HepG2 (cell line): ENCODE results near the gene RSPRY1. TPM values are rescaled to one million over a fixed set of nuclear protein-coding genes. Genes with fewer than 3 reads are reported as not detected.

Experiments
- ESRRA ChIP-seq: sonication (generic); formaldehyde crosslinking; IDR thresholded peaks from 2 replicates; pipeline ENCODE4 v1.5.1; 2020; ENCODE audit warnings: mild to moderate bottlenecking, low read depth, missing genetic modification reagents
- HINFP ChIP-seq: sonication (generic); formaldehyde crosslinking; IDR thresholded peaks from 2 replicates; pipeline ENCODE4 v1.4.0; 2020; ENCODE audit warnings: low read depth, mild to moderate bottlenecking, missing genetic modification reagents
- HMG20A ChIP-seq: IDR thresholded peaks from 2 replicates; pipeline ENCODE4 v1.6.1; 2016; ENCODE audit warnings: borderline replicate concordance
- ISX ChIP-seq: sonication (generic); formaldehyde crosslinking; conservative IDR thresholded peaks from 2 replicates; pipeline ENCODE4 v1.5.0; 2020; ENCODE audit warnings: missing genetic modification reagents
- MTF2 ChIP-seq: sonication (generic); formaldehyde crosslinking; IDR thresholded peaks from 2 replicates; pipeline ENCODE4 v1.5.0; 2020; ENCODE audit warnings: missing genetic modification reagents, borderline replicate concordance
- RAD21 ChIP-seq: fragments of 450-650 bp; formaldehyde crosslinking; IDR thresholded peaks from 2 replicates; pipeline ENCODE4 v1.5.0; 2020; ENCODE audit warnings: mild to moderate bottlenecking
- SAP130 ChIP-seq: IDR thresholded peaks from 2 replicates; pipeline ENCODE4 v1.6.1; 2016; ENCODE audit warnings: low read depth
- TFAP4 ChIP-seq: sonication (generic); IDR thresholded peaks from 2 replicates; pipeline ENCODE4 v1.6.1; 2016; ENCODE audit warnings: low read depth, borderline replicate concordance
- TOPORS ChIP-seq: sonication (generic); formaldehyde crosslinking; IDR thresholded peaks from 2 replicates; pipeline ENCODE4 v1.8.0; 2023; ENCODE audit warnings: mild to moderate bottlenecking, missing genetic modification reagents
- WIZ ChIP-seq: sonication (generic); formaldehyde crosslinking; IDR thresholded peaks from 2 replicates; pipeline ENCODE4 v1.5.1; 2020; ENCODE audit warnings: mild to moderate bottlenecking, missing genetic modification reagents
- XBP1 ChIP-seq: sonication (generic); formaldehyde crosslinking; IDR thresholded peaks from 2 replicates; pipeline ENCODE4 v1.5.0; 2020; ENCODE audit warnings: missing genetic modification reagents
- ZFP82 ChIP-seq: sonication (generic); formaldehyde crosslinking; IDR thresholded peaks from 2 replicates; pipeline ENCODE4 v1.5.1; 2020; ENCODE audit warnings: mild to moderate bottlenecking, missing genetic modification reagents, borderline replicate concordance
- ZHX1 ChIP-seq: sonication (generic); formaldehyde crosslinking; IDR thresholded peaks from 2 replicates; pipeline ENCODE4 v1.8.1; 2022; ENCODE audit warnings: low read depth, mild to moderate bottlenecking, missing genetic modification reagents
- ZNF121 ChIP-seq: sonication (generic); formaldehyde crosslinking; IDR thresholded peaks from 2 replicates; pipeline ENCODE4 v1.5.0; 2020; ENCODE audit warnings: mild to moderate bottlenecking, missing genetic modification reagents
- ZNF207 ChIP-seq: fragments of 450-650 bp; IDR thresholded peaks from 2 replicates; pipeline ENCODE4 v1.6.1; 2016; ENCODE audit warnings: antibody characterized with exemption, borderline replicate concordance
- ZNF512B ChIP-seq: sonication (generic); formaldehyde crosslinking; IDR thresholded peaks from 2 replicates; pipeline ENCODE4 v1.5.1; 2020; ENCODE audit warnings: missing genetic modification reagents, mild to moderate bottlenecking, borderline replicate concordance
- ZNF570 ChIP-seq: sonication (generic); formaldehyde crosslinking; IDR thresholded peaks from 2 replicates; pipeline ENCODE4 v1.4.0; 2020; ENCODE audit warnings: mild to moderate bottlenecking, missing genetic modification reagents, borderline replicate concordance
- ZNF768 ChIP-seq: sonication (generic); formaldehyde crosslinking; IDR thresholded peaks from 2 replicates; pipeline ENCODE4 v1.4.0; 2020; ENCODE audit warnings: missing genetic modification reagents
- polyA plus RNA-seq, 8 experiments: library from polyadenylated mRNA; depleted of rRNA in 3 of 8; stranded (reverse) in 7 of 8; unstranded in 1 of 8; fragments of >200 nt; fragmentation: Illumina TruSeq in 4 of 8; extraction: Trizol in 4 of 8; gene quantifications; 2 replicates each; pipeline versions ENCODE4 v1.2.1 to v1.2.3, GENCODE V29; 2011 to 2016; ENCODE audit warnings: low read depth in 4 of 8, missing spikeins in 1 of 8, mixed read lengths in 1 of 8; ENCODE audit not compliant: insufficient read depth in 1 of 8
- total RNA-seq, 5 experiments: library from RNA; depleted of rRNA; stranded (reverse); fragments of >200 nt; fragmentation: Illumina TruSeq; extraction: Trizol; gene quantifications; 2 replicates each; pipeline ENCODE4 v1.2.3, GENCODE V29; 2016; ENCODE audit warnings: low read depth in 1 of 5
- TF ChIP-seq, protein P1 (sequence below): sonication (generic); formaldehyde crosslinking; IDR thresholded peaks from 2 replicates; pipeline ENCODE4 v1.5.1; 2020; ENCODE audit warnings: mild to moderate bottlenecking, missing genetic modification reagents, moderate library complexity

The RSPRY1 gene
- total and polyA plus RNA-seq, 2 of the 13 experiments (the other 11 are each of a cell fraction or from before 2014, with no cell fraction given): 53.4 to 61.0 TPM

- peak; percentile 64; the same call in 1 of the 2 replicates for TF ChIP-seq HINFP
- 0 out of 2 replicates have a peak, but pooled peaks have one; percentile 28 for TF ChIP-seq ZNF512B
- peak; percentile 71; the same call in 1 of the 2 replicates for TF ChIP-seq TFAP4
- no peak; the same call in 1 of the 2 replicates for TF ChIP-seq RAD21 (CRISPR knock-in tag)
- TF ChIP-seq MTF2: no peak
- peak; percentile 92 for TF ChIP-seq SAP130 (CRISPR knock-in tag)
- peak; percentile 92; the same call in 1 of the 2 replicates for TF ChIP-seq HMG20A
- TF ChIP-seq, protein P1, sequence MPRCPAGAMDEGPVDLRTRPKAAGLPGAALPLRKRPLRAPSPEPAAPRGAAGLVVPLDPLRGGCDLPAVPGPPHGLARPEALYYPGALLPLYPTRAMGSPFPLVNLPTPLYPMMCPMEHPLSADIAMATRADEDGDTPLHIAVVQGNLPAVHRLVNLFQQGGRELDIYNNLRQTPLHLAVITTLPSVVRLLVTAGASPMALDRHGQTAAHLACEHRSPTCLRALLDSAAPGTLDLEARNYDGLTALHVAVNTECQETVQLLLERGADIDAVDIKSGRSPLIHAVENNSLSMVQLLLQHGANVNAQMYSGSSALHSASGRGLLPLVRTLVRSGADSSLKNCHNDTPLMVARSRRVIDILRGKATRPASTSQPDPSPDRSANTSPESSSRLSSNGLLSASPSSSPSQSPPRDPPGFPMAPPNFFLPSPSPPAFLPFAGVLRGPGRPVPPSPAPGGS (CRISPR knock-in tag): peak; percentile 93
- no peak for TF ChIP-seq ZNF207
- TF ChIP-seq XBP1 (CRISPR knock-in tag): no peak
- 0 out of 2 replicates have a peak, but pooled peaks have one; percentile 74 for TF ChIP-seq ZNF570 (CRISPR knock-in tag)
- no peak; the same call in 1 of the 2 replicates for TF ChIP-seq ZHX1 (CRISPR knock-in tag)
- peak; percentile 34; the same call in 1 of the 2 replicates for TF ChIP-seq ZNF121 (CRISPR knock-in tag)
- 0 out of 2 replicates have a peak, but pooled peaks have one; percentile 58 for TF ChIP-seq WIZ (CRISPR knock-in tag)
- TF ChIP-seq ESRRA (CRISPR knock-in tag): peak; percentile 97
- peak; percentile 66; the same call in 1 of the 2 replicates for TF ChIP-seq TOPORS (CRISPR knock-in tag)
- TF ChIP-seq ZNF768 (CRISPR knock-in tag): peak; percentile 95
- TF ChIP-seq ISX (CRISPR knock-in tag): no peak
- TF ChIP-seq ZFP82 (CRISPR knock-in tag): no peak
Observed at GRCh38 chr16:57279780-57280638, 93.9 kb downstream of the RSPRY1 start (continued).
